HFFc6 (cell line): ENCODE results near the gene ZNF831. TPM values are rescaled to one million over a fixed set of nuclear protein-coding genes. Genes with fewer than 3 reads are reported as not detected.

Experiments used
- DNase-seq: peaks from one replicate; pipeline ENCODE4 v3.0.0-alpha.2; 2018
- H3K27ac Mint-ChIP-seq: 2 replicates; pipeline ENCODE4 v1.8.0; 2020; ENCODE audit warnings: mild to moderate bottlenecking, mixed read lengths
- H3K27me3 Mint-ChIP-seq: 2 replicates; pipeline ENCODE4 v1.8.0; 2021; ENCODE audit warnings: mild to moderate bottlenecking, moderate library complexity, mixed read lengths; ENCODE audit not compliant: insufficient read depth
- H3K36me3 Mint-ChIP-seq: 2 replicates; pipeline ENCODE4 v1.8.0; 2021; ENCODE audit warnings: low read depth, mixed read lengths
- H3K4me1 Mint-ChIP-seq: 2 replicates; pipeline ENCODE4 v1.8.0; 2020; ENCODE audit warnings: low read depth, mixed read lengths
- H3K4me3 Mint-ChIP-seq: 2 replicates; pipeline ENCODE4 v1.8.0; 2020; ENCODE audit warnings: mild to moderate bottlenecking, moderate library complexity, mixed read lengths
- H3K9me3 Mint-ChIP-seq: 2 replicates; pipeline ENCODE4 v1.8.0; 2020; ENCODE audit warnings: mild to moderate bottlenecking, mixed read lengths
- total RNA-seq, 6 experiments: library from RNA; stranded (reverse); fragmentation: NEBNext Ultra II Directional; extraction: Animal tissue kit (Norgen Biotek cat#: 25700); gene quantifications; 2 replicates in 1 of 6; 3 replicates in 5 of 6; pipeline ENCODE4 v1.2.3, GENCODE V29; 2021
- TF ChIP-seq, protein P1 (sequence below): fragments of 200-600 bp; sonication (generic); IDR thresholded peaks from 2 replicates; pipeline ENCODE4 v1.5.0; 2021; ENCODE audit warnings: antibody characterized with exemption, mild to moderate bottlenecking

Gene ZNF831
- total RNA-seq, 6 experiments from 2014 or later, result not detected

DNA sequence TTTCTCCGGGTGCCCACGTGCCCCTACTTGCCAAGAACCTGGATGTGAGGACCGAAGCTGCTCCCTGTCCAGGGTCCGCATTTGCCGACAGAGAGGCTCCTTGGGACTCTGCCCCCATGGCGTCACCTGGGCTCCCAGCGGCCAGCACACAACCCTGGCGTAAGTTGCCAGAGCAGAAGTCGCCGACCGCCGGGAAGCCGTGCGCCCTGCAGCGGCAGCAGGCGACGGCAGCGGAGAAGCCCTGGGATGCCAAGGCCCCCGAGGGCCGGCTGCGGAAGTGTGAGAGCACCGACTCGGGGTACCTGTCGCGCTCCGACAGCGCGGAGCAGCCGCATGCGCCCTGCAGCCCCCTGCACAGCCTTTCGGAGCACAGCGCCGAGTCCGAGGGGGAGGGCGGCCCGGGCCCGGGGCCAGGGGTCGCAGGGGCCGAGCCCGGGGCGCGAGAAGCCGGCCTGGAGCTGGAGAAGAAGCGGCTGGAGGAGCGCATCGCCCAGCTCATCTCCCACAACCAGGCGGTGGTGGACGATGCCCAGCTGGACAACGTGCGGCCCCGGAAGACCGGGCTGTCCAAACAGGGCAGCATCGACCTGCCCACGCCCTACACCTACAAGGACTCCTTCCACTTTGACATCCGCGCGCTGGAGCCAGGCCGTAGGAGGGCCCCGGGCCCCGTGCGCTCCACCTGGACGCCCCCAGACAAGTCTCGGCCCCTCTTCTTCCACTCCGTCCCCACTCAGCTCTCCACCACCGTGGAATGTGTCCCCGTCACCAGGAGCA, 28.3 kb downstream of the ZNF831 start:
- Mint-ChIP-seq H3K27ac (no peak overlapping the region), H3K4me1 (no peaks in the 10 kb centered on the region), H3K9me3 (peaks cover 12% of the 10 kb centered on the region; the same call in 1 of the 2 replicates), H3K36me3 (no peaks in the 10 kb centered on the region), H3K4me3 (no peak overlapping the region), H3K27me3 (peaks cover 12% of the 10 kb centered on the region)
- DNase-seq, result no peak
- TF ChIP-seq, protein P1, sequence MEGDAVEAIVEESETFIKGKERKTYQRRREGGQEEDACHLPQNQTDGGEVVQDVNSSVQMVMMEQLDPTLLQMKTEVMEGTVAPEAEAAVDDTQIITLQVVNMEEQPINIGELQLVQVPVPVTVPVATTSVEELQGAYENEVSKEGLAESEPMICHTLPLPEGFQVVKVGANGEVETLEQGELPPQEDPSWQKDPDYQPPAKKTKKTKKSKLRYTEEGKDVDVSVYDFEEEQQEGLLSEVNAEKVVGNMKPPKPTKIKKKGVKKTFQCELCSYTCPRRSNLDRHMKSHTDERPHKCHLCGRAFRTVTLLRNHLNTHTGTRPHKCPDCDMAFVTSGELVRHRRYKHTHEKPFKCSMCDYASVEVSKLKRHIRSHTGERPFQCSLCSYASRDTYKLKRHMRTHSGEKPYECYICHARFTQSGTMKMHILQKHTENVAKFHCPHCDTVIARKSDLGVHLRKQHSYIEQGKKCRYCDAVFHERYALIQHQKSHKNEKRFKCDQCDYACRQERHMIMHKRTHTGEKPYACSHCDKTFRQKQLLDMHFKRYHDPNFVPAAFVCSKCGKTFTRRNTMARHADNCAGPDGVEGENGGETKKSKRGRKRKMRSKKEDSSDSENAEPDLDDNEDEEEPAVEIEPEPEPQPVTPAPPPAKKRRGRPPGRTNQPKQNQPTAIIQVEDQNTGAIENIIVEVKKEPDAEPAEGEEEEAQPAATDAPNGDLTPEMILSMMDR, result no peak

DNA sequence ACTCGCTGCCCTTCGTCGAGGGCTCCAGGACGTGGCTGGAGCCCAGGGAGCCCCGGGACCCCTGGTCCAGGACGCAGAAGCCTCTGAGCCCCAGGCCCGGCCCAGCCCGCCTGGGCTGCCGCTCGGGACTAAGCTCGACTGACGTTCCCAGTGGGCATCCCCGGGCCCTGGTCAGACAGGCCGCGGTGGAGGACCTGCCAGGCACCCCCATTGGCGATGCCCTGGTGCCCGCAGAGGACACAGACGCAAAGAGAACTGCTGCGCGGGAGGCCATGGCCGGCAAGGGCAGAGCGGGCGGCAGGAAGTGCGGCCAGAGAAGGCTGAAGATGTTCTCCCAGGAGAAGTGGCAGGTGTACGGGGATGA, 28.9 kb downstream of the ZNF831 start:
- H3K4me1 Mint-ChIP-seq, result no peaks in the 10 kb centered on the region
- TF ChIP-seq, protein P1, result no peak
- no peak overlapping the region for H3K4me3 Mint-ChIP-seq
- peaks cover 12% of the 10 kb centered on the region; the same call in 1 of the 2 replicates for H3K9me3 Mint-ChIP-seq
- peaks cover 12% of the 10 kb centered on the region for H3K27me3 Mint-ChIP-seq
- no peak overlapping the region for H3K27ac Mint-ChIP-seq
- H3K36me3 Mint-ChIP-seq, result no peaks in the 10 kb centered on the region
- no peak for DNase-seq

DNA sequence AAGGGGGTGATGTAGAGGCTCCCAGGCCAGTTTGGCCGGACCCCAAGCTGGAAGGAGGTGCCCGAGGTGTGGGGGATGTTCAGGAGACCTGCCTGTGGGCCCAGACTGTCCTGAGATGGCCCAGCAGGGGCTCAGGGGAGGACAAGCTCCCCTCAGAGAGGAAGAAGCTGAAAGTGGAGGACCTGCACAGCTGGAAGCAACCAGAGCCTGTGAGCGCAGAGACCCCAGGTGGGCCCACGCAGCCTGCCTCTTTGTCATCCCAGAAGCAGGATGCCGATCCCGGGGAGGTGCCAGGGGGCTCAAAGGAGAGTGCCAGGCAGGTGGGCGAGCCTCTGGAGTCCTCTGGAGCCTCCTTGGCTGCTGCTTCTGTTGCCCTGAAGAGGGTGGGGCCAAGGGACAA, 29.7 kb downstream of the ZNF831 start:
- H3K4me3 Mint-ChIP-seq, result no peak overlapping the region
- peaks cover 15% of the 10 kb centered on the region for H3K27me3 Mint-ChIP-seq
- H3K9me3 Mint-ChIP-seq, result peaks cover 12% of the 10 kb centered on the region; the same call in 1 of the 2 replicates
- TF ChIP-seq, protein P1, result no peak
- H3K4me1 Mint-ChIP-seq, result no peaks in the 10 kb centered on the region
- H3K36me3 Mint-ChIP-seq, result no peaks in the 10 kb centered on the region
- DNase-seq, result no peak
- H3K27ac Mint-ChIP-seq, result no peak overlapping the region

DNA sequence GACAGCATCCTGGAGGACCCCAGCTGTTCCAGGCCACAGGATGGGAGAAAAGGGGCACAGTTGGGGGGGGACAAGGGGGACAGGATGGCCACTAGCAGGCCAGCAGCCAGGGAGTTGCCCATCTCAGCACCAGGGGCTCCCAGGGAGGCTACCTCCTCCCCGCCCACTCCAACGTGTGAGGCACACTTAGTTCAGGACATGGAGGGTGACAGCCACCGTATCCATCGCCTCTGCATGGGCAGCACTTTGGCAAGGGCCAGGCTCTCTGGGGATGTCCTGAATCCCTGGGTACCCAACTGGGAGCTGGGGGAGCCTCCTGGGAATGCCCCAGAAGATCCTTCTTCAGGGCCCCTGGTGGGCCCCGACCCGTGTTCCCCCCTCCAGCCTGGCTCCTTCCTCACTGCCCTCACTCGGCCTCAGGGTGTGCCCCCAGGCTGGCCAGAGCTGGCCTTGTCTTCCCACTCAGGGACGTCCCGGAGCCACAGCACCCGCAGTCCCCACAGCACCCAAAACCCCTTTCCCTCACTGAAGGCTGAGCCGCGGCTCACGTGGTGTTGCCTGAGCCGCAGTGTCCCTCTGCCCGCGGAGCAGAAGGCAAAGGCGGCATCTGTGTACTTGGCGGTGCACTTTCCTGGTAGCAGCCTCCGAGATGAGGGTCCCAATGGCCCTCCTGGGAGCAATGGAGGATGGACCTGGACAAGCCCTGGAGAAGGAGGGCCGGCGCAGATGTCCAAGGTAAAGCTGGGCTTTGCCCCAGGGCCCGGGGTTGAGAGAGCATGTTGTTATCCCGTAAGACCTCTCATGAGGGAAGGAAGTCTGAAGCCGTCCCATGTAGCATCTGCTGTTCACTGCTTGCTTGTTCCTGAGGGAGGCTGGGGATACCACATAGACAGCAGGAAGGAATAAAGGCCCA, 30.7 kb downstream of the ZNF831 start:
- Mint-ChIP-seq H3K9me3 (peaks cover 12% of the 10 kb centered on the region; the same call in 1 of the 2 replicates), H3K27me3 (peaks cover 15% of the 10 kb centered on the region), H3K27ac (no peak overlapping the region), H3K36me3 (no peaks in the 10 kb centered on the region), H3K4me1 (no peaks in the 10 kb centered on the region), H3K4me3 (no peak overlapping the region)
- TF ChIP-seq, protein P1, result no peak
- no peak for DNase-seq

DNA sequence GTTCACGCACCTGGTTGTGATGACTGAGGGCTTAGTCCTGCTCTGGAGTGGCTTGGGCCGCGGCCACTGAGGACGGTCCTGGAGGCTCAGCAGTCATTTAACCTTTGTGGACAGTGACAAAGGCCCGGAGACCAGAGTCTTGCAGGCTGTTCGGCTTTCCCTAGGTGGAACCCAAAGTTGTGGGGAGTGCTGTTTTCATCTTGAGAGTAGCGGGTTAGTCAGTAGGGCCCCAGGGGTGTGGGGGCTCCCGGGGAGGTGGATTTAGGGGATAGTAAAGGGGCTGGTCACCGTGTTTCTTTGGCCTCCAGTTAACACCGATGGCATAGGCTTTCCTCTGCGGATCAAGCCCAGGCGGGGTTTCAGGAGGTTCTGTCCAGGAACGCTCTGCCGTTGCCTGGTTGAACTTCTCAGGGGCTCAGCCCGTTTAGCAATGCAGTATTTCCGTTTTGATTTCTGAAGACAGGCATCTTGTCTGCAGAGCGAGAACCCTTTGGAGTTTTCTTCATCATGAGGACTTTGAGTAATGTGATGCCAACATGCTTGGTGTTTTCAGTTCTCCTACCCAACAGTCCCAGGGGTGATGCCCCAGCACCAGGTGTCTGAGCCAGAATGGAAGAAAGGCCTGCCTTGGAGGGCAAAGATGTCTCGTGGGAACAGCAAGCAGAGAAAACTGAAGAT, 31.8 kb downstream of the ZNF831 start:
- H3K27me3 Mint-ChIP-seq, result peaks cover 15% of the 10 kb centered on the region
- no peaks in the 10 kb centered on the region for H3K36me3 Mint-ChIP-seq
- TF ChIP-seq, protein P1, result no peak
- no peaks in the 10 kb centered on the region for H3K4me1 Mint-ChIP-seq
- peaks cover 10% of the 10 kb centered on the region; the same call in 1 of the 2 replicates for H3K9me3 Mint-ChIP-seq
- H3K27ac Mint-ChIP-seq, result no peak overlapping the region
- no peak for DNase-seq
- H3K4me3 Mint-ChIP-seq, result no peak overlapping the region
